ENCODE measurements around the gene GABRR1. TPM values are rescaled to one million over a fixed set of nuclear protein-coding genes. Genes with fewer than 3 reads are reported as not detected.
"Not testable (repeated sequence)": the region's sequence is repeated elsewhere in the genome, so short reads cannot be mapped to it uniquely, and the experiment has no call there.

The GABRR1 gene
- total and polyA plus RNA-seq, 4 donors, result 0.79 to 1.8 (median 1.6) TPM; not detected in 1

GRCh38 chr6:89131599-89131998 is 85.6 kb downstream of the GABRR1 start:
- ATAC-seq (ENCODE audit: low FRiP score), result no peak
- DNase-seq, result no peak
- WGBS, 2 donors, result 94 to 95% methylated on average over 3 of the region's 3 CpGs
- no peaks in the 10 kb centered on the region for H3K36me3 ChIP-seq (ENCODE audit: control insufficient read depth in 1 of 2, insufficient read depth in 2 of 2, low read length in 1 of 2)
- H3K4me3 ChIP-seq (ENCODE audit: low read length in 2 of 2), result no peak overlapping the region
- H3K27me3 ChIP-seq (ENCODE audit: control insufficient read depth in 1 of 2, insufficient read depth in 2 of 2, low read length in 1 of 2), result no peaks in the 10 kb centered on the region
- intact Hi-C loops (cut with DNase I), result no loop called here
- H3K4me1 ChIP-seq (ENCODE audit: control insufficient read depth in 1 of 2, insufficient read depth in 2 of 2, low read length in 2 of 2), result no peaks in the 10 kb centered on the region
- no peaks in the 10 kb centered on the region for H3K9me3 ChIP-seq (ENCODE audit: control insufficient read depth, low read length)
- H3K27ac ChIP-seq (ENCODE audit: low read depth in 1 of 2, low read length in 2 of 2), result no peak overlapping the region

GRCh38 chr6:89128256-89128671 is 88.9 kb downstream of the GABRR1 start:
- intact Hi-C loops (cut with DNase I); H3K27ac ChIP-seq (ENCODE audit: low read depth in 1 of 2, low read length in 2 of 2); DNase-seq; H3K4me3 ChIP-seq (ENCODE audit: low read length in 2 of 2); H3K9me3 ChIP-seq (ENCODE audit: control insufficient read depth, low read length); H3K36me3 ChIP-seq (ENCODE audit: control insufficient read depth in 1 of 2, insufficient read depth in 2 of 2, low read length in 1 of 2); H3K4me1 ChIP-seq (ENCODE audit: control insufficient read depth in 1 of 2, insufficient read depth in 2 of 2, low read length in 2 of 2); ATAC-seq (ENCODE audit: low FRiP score); H3K27me3 ChIP-seq (ENCODE audit: control insufficient read depth in 1 of 2, insufficient read depth in 2 of 2, low read length in 1 of 2): not testable (repeated sequence)
- WGBS, 2 donors, result 62 to 68% methylated on average over 2 of the region's 2 CpGs

Other genes with a start within 250 kb of the GABRR1 start
- 100 to 1,000 TPM; 280 to 342 TPM for gene PNRC1, start 136.6 kb downstream of the GABRR1 start, total RNA-seq
- 100 to 1,000 TPM in 1 of 2 donors, 10 to 100 TPM in 1; 74.9 to 111 TPM for gene PNRC1, start 136.6 kb downstream of the GABRR1 start, polyA plus RNA-seq
- gene SRSF12, start 99.3 kb downstream of the GABRR1 start, total RNA-seq, result 1 to 10 TPM; 1.6 to 1.9 TPM
- gene SRSF12, start 99.3 kb downstream of the GABRR1 start, polyA plus RNA-seq, result under 1 TPM; 0.25 to 0.38 TPM
- gene PM20D2, start 71.3 kb downstream of the GABRR1 start, total RNA-seq, result 10 to 100 TPM; 22.7 to 23.5 TPM
- gene PM20D2, start 71.3 kb downstream of the GABRR1 start, polyA plus RNA-seq, result 10 to 100 TPM in 1 of 2 donors, 1 to 10 TPM in 1; 7.3 to 15.0 TPM
- 1 to 10 TPM; 3.3 to 3.6 TPM for gene GABRR2, start 97.9 kb upstream of the GABRR1 start, total RNA-seq
- under 1 TPM in 1 of 2 donors, not detected in 1; 0.82 TPM for gene GABRR2, start 97.9 kb upstream of the GABRR1 start, polyA plus RNA-seq
- 10 to 100 TPM; 34.1 to 38.7 TPM for gene UBE2J1, start 135.4 kb upstream of the GABRR1 start, total RNA-seq
- 10 to 100 TPM; 18.6 to 29.7 TPM for gene UBE2J1, start 135.4 kb upstream of the GABRR1 start, polyA plus RNA-seq
- 10 to 100 TPM; 16.2 to 17.8 TPM for gene RRAGD, start 194.9 kb upstream of the GABRR1 start, total RNA-seq
- 1 to 10 TPM; 3.2 to 9.4 TPM for gene RRAGD, start 194.9 kb upstream of the GABRR1 start, polyA plus RNA-seq
- 10 to 100 TPM; 38.3 to 45.9 TPM for gene ANKRD6, start 215.8 kb upstream of the GABRR1 start, total RNA-seq
- 10 to 100 TPM; 21.4 to 26.8 TPM for gene ANKRD6, start 215.8 kb upstream of the GABRR1 start, polyA plus RNA-seq